NCI-H1048 (cell line): Measurements from ENCODE around the gene PRR15L.

Experiments
- DNase-seq: peaks from one replicate; lab custom pipeline; 2025; lab: John Stamatoyannopoulos, UW

Gene PRR15L

GRCh38 chr17:47959825-47960655 is 2.4 kb upstream of the PRR15L start:
- no peak for DNase-seq

- DNase-seq = no peak
Measured at GRCh38 chr17:47956791-47957590, 692 bp downstream of the PRR15L start.

- no peak for DNase-seq
Measured at GRCh38 chr17:47955497-47956461, 1.9 kb downstream of the PRR15L start.

GRCh38 chr17:47953909-47954308 is 3.8 kb downstream of the PRR15L start:
- no peak for DNase-seq

- DNase-seq = no peak
Measured at GRCh38 chr17:47952171-47953021, 5.3 kb downstream of the PRR15L start.

GRCh38 chr17:47950448-47950847 is 7.2 kb downstream of the PRR15L start:
- no peak for DNase-seq

GRCh38 chr17:47949946-47950345 is 7.7 kb downstream of the PRR15L start:
- no peak for DNase-seq

- peak; percentile 33 for DNase-seq
Measured at GRCh38 chr17:47949197-47949759, 8.4 kb downstream of the PRR15L start.

GRCh38 chr17:47948706-47949196 is 8.9 kb downstream of the PRR15L start:
- no peak for DNase-seq

GRCh38 chr17:47946929-47947397 is 10.7 kb downstream of the PRR15L start:
- DNase-seq = peak; percentile 67

GRCh38 chr17:47946516-47946915 is 11.2 kb downstream of the PRR15L start:
- DNase-seq = no peak

GRCh38 chr17:47945529-47946508 is 11.9 kb downstream of the PRR15L start:
- DNase-seq = no peak

- no peak for DNase-seq
Measured at GRCh38 chr17:47945080-47945479, 12.6 kb downstream of the PRR15L start.

- no peak for DNase-seq
Measured at GRCh38 chr17:47942568-47942967, 15.1 kb downstream of the PRR15L start.

- DNase-seq = no peak
Measured at GRCh38 chr17:47942096-47942510, 15.6 kb downstream of the PRR15L start.

GRCh38 chr17:47941246-47942095 is 16.2 kb downstream of the PRR15L start, which contains the start of gene PNPO:
Gene PNPO (plus strand): TSS chr17:47941571. CDS start chr17:47941676, 105 bp downstream.
- DNase-seq = peak; percentile 89

GRCh38 chr17:47937941-47938340 is 19.7 kb downstream of the PRR15L start:
- DNase-seq = no peak

- DNase-seq = no peak
Measured at GRCh38 chr17:47935961-47936360, 21.7 kb downstream of the PRR15L start.
